HS-5 (cell line): Measurements from ENCODE around the gene NUS1.
"Not testable (repeated sequence)": the region's sequence is repeated elsewhere in the genome, so short reads cannot be mapped to it uniquely, and the experiment has no call there.

ENCODE experiments used
- DNase-seq: peaks from one replicate; pipeline ENCODE4 v3.0.0-alpha.2; 2012; ENCODE audit warnings: low read depth

NUS1 gene

DNA sequence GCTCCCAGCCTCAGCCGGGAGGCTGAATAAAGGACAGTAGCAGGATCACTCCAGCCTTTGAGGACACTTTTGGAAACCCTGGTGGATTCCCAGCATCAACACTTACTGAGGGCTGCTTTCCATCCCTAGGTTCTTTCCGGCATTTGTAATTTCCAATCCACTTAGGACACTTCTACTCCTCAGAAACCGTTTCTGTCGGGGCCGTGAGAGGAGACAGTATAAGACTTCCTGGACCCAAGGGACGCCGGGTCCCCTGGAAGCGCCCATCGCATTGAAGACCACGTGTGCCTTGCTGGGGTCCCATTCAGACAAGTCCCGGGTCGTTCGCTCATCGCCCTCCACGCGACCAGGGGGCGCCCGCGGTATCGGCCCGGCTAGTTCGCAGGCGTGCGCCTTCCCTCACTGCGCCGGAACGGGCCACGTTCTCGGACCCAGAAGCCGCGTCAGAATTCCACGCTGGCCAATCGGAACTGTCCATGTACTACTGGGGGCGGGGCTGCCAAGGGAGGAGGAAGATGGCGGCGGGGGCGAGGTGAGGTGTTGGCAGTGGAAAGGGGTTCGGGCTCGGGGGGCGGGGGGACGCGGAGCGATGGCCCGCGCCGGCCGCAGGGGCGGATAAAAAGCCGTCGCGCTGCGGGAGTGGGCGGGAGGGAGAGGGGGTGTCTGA is at the start of gene NUS1:
Gene NUS1 (plus strand): TSS at position 479 of the 667 bp plus-strand sequence. CDS start 202 bp downstream, outside the sequence.
- peak; percentile 85 for DNase-seq

DNA sequence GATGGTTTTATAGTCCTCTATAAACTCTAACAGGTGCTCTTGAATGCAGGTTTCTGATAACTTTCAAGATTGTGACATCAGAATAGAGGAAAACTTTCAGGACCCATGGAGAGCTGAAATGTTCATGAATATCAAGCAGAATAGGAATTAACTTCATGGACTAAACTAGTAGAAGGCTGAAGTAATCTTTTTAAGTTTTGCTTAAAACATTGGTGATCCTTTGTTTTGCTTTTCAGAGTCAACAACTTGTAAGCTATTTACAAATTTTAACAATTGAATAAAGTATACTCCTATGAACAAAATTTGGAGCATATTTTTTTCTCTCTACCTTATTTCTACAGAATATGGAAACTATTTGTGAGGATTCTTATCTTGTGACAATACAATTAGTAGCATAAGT is 47.7 kb upstream of the NUS1 start:
- no peak for DNase-seq

DNA sequence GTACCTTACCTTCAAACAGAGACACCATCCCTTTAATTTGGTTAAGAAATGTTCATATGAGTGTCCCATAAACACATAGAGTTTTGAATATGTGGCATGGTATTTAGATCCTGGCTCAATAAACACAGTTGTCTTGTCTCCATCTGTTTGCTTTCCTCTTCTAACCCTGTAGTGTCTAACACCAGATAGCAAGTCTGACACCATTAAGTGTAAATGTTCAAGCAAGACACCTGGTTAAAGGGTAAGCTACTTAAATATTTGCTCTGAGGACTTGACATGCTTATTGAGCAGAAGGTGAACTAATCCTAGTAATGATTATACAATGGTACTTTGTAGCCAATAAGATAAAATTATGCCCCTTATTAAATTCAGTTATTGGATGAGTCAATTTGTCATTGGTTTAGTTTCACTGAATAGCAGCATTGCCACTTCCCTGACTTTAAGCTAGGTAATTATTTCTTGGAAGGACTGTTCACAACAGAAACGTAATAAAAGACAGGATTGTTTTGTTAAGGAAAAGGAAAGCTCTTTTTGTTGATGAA is 46.1 kb upstream of the NUS1 start:
- no peak for DNase-seq

DNA sequence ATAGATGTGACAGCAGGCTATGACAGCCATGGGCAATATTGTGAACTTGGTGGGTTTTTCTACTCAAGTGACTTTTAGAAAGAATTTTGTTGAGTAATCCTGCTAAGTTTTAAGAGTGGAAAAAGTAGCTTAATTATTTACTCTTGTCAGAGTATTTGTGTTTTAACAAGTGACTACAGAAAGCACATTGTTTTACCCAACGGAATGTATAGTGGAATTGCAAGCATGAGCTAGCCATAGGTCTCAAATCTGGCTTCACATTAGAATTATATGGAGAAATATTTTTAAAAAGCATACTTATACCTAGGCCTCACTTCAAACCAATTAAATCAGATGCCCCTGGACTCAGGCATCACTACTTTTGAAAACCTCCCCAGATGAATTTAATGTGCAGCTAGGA is 37.5 kb upstream of the NUS1 start:
- DNase-seq = no peak

DNA sequence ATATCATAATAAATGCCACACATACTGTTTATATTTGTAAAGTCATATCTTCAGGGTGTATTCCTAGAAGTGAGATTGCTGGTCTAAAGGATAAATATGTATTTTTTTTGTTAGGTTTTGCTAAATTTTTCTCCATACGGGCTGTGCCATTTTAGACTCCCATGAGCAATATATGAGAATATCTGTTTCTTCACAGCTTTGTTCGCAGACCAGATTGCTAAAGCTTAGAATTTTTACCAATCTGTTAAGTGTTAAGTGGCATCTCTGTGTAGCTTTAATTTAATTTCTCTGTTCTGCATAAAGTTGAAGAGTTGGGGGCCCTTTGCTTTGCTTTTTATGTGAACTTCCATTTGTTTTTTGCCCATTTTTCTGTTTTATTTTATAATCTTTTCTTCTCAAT is 32.3 kb upstream of the NUS1 start:
- no peak for DNase-seq

DNA sequence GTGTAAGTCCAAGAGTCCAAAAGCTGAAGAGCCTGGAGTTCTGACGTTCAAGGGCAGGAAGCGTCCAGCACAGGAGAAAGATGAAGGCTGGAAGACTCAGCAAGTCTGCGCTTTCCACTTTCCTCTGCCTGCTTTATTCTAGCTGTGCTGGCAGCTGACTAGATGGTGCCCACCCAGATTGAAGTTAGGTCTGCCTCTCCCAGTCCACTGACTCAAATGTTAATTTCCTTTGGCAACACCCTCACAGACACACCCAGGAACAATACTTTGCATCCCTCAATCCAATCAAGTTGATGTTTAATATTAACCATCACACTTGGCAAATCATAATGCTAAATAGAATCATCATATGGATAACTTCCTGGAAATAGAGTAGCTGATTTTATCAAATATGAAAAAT is 23.3 kb upstream of the NUS1 start:
- DNase-seq = not testable (repeated sequence)

DNA sequence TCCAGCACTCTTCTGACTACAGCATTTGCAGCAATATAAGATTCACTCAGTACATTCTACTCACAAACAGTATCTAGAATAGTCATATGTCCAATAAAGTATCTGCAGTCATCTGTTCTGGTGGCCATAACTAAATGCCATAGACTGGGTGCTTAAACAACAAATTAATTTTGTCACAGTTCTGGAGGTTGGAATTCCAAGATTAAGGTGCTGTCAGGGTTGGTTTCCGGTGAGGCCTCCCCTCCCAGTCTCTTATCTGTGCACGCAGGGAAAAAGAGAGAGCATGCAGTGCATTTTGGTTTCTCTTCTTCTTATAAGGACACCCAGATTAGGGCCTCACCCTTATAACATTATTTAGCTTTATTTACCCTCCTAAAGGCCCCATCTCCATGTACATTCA is 21.3 kb upstream of the NUS1 start:
- no peak for DNase-seq

DNA sequence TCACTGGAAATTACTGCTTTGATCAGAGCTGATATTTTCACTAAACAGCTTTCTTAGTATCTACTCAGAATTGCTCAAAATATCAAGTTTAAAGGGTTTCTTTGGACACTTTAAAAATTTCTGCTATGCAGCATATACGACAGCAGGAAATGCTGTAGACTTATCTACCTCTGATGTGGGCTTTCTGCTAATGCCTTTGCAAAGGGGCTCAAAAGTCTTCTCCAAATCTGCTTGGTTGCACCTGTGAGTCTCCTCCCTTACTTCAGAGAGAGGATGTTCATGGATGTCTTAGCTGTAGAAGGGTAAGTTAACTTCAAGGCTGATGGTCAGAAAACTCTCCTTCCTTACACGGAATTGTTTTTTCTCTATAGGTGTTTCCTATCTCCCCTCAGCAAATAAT is 19.9 kb upstream of the NUS1 start:
- no peak for DNase-seq

DNA sequence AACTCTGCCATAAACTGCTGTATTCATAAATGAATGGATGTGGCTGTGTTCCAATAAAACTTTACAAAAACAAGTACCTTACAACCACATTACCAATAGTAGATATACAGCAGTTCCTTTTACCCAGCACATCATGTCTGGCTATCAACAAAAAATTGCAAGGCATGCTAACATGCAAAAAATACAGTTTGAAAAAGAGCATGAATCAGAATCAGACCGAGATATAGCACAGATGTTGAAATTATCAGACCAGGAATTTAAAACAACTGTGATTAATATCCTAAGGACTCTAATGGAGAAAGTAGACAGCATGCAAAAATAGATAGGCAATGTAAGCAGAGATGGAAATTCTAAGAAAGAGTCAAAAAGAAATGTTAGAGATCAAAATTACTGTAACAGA is 8.4 kb upstream of the NUS1 start:
- DNase-seq = no peak

DNA sequence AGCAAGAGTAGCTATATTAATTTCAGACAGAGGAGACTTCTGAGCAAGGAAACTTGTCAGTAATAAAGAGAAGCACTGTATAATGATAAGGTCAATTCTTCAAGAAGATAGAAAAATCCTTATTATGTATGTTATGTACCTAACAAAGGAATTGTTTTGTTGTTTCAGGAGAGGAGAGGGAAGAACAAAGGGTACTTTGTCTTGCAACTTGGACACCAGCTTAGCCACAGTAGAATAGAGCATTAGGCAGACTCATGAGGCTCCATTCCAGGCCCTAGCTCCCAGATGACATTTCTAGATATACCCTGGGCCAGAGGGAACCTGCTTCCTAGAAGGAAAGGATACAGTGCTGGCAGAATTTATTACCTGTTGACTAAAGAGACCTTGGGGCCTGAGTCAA is 6.5 kb upstream of the NUS1 start:
- DNase-seq = no peak

DNA sequence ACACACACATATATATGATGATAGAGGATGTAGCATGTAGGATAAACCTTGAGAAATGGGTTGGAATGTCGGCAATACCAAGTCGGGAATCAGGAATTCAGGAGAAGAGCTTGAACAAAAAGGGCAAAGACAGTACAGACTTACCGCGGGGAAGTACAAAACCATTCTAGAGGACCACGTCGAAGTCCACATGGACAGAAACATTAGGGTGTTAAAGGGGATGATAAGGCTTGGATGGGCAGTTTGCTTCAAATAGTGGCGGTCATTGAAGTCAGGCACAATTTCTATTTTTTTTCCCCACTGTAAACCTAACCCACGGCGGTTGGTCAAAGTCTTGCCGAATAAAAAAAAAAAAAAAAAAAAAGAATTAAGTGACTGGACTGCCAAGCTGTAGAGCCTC is 766 bp upstream of the NUS1 start:
- no peak for DNase-seq

DNA sequence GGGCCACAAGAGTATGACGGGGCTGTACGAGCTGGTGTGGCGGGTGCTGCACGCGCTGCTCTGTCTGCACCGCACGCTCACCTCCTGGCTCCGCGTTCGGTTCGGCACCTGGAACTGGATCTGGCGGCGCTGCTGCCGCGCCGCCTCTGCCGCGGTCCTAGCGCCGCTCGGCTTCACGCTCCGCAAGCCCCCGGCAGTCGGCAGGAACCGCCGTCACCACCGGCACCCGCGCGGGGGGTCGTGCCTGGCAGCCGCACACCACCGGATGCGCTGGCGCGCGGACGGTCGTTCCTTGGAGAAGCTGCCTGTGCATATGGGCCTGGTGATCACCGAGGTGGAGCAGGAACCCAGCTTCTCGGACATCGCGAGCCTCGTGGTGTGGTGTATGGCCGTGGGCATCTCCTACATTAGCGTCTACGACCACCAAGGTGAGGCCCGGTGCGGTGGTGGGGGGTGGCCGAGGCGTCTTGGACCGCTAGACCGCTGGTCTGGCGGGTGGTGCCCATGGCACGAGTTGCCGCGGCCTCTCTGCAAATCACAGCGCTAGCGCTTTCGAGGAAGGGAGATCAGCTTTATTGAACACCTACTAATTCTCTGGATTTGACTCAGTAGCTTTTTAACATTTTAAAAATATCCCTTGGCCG is 511 bp downstream of the NUS1 start:
- not testable (repeated sequence) for DNase-seq

DNA sequence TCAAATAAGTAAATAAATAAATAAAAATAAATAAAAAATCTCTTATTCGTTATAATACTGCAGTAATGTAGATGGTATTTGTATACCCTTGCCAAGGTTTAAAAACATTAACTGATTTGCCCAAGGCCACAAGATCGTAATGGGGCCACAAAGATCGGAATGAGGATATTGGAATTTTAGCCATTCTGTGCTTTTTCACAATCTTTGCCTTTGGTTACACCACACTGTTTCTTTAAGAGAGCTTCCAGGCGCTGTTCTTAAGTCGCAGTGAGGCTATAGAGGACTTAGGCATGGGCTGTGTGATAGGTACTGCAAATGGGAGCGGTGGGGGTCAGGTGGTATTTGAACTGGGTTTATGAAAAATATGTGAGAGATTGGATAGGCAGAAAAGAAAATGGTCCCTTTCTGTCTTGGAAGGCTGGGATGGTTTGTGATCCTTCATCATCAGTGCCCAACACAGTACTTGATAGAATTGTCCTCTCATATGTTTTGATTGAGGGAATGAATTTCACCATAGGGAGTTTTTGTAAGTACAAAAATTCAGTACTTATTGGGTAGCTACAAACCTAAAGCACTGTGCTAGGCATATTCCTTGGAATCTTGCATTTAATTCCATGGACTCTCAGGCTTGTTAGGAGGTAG is 1.4 kb downstream of the NUS1 start:
- no peak for DNase-seq

DNA sequence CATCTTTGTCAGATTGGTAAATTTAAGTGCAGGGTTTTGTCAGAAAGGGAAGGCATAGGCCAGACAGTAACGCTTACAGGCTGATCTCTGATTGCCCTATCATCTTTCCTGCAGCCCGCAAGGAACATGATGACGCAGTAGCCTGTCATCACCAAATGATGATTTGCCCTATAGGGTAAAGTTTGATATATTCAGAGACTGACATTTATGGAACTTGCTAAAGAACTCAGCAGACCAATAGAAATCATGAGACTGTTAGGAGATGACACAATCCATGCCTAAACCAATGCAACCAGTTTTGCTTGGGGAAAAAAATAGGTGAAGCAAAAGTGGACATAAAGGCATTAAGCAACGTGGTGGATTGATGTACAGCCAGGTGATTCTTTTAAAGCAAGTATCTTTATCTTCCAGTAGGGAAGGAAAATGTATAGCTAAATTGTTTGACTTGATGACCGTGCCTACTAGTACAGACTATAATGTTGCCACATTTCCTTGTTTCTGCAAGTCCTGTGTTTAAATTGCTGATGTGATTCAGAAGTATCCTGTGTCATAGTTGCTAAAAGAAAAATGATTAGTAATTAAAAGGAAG is 2.4 kb downstream of the NUS1 start:
- DNase-seq = peak; percentile 34

DNA sequence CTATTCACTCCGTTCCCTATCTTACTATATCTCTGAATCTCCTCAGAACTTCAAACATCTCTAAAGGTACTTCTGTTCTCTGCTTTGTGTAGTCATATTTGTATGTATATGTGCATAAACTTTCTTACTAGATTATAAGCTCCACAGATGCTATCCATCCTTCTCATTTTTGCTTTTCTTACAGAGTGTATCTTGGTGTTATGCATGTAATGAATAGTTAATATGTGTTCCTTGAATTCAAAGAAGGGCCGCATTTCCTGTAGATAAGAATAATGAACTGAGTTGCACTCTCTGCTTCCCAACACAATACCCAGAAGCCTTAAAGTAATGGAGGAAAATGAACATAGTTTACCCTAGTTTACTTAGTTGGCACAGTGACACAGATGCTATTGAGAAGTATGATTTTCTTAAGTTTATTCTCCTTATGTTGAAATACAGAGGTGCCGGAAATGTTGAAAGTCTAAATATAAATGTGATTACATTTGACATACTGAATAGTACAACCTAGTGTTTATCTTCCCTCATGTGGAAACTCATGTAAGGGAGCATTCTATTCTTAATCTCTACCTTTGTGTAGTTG is 6.0 kb downstream of the NUS1 start:
- DNase-seq = no peak

DNA sequence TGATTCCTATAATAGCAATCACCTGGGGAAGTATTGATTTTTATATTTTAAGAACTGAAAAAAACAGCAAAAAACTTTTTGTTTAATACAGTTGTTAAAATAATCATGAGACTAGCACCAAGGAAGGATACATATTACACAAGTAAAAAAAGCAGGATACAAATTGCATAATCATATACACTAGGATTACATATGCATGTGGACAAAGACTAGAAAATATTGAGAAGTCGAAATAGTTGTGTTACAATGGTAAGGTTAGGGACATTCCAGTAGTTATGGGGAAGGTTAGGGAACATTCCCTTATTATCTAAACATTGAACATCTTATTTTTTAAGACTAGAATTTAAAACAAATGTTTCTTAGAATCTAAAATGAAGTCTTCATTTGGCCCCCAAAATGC is 9.5 kb downstream of the NUS1 start:
- DNase-seq = no peak

DNA sequence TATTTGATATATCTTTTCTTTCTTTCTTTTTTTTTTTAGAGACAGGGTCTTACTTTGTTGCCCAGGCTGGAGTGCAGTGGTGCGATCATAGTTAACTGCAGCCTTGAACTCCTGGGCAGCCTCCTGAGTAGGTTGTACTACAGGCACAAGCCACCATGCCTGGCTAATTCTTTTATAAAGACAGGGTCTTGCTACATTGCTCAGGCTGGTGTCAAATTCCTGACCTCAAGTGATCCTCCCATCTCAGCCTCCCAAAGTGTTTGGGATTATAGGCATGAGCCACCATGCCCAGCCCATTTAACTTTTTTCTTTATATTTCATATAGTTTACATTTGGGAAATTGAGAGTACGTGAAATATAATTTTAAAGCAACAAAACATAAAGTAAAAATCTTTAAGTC is 10.1 kb downstream of the NUS1 start:
- no peak for DNase-seq

DNA sequence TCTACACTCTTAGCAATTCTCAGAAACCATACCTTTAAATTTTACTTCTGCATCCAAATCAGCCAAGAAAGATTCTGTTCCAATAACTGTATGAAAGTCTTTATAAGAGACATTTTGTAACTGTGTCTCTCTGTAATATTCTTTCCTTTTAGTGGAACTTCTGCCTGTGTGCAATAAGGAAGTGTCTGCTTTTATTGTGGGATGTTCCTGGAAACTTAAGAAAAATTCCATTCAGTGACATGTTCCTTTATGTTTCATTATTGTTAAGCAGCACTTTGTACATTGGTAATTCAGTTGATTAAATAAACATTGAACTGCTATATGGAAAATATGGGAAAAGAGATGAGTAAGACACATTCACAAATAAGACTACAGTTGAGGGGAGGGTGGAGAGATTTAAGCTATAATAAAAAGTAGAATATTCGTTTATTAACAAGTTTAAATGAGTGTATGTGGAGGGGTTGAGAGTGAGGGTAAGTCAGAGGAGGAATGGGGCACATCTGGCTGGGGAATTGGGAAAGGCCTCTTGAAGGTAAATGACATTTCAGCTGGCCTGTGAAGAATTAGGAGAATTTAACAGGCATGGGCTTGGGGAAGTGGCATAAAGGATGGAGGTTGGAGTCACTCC is 11.9 kb downstream of the NUS1 start:
- DNase-seq = no peak

DNA sequence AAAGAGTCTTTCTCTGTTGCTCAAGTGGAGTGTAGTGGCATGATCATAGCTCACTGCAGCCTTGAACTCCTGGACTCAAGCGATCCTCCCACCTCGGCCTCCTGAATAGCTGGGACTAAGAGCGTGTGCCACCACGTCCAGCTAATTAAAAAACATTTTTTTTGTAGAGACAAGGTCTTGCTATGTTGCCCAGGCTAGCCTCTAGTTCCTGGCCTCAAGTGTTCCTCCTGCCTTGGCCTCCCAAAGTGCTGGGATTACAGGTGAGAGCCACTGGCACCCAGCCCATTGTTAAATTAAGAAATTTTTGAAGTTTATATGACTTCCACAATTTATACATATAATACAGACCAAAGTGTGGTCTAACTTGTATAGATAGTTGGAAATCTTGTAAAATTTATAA is 14.3 kb downstream of the NUS1 start:
- DNase-seq = not testable (repeated sequence)

DNA sequence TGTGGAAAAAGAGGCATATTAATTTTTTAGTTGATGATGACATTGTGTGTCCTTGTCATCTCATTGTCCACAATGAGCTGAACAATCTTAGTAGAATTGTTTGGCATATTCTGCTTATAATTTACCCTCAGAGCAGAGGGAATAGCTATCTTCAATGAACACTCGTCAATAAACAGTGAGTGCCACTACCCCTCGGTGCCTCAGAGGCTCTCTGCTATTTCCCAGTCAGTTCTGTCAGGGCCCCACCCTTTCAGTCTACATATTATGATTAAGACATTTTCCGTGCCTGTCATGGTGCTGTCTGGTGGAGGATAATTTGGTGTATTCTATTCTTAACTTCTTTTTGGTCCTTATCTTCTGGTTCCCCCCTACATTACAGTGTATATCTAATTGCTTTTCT is 31.2 kb downstream of the NUS1 start:
- no peak for DNase-seq

DNA sequence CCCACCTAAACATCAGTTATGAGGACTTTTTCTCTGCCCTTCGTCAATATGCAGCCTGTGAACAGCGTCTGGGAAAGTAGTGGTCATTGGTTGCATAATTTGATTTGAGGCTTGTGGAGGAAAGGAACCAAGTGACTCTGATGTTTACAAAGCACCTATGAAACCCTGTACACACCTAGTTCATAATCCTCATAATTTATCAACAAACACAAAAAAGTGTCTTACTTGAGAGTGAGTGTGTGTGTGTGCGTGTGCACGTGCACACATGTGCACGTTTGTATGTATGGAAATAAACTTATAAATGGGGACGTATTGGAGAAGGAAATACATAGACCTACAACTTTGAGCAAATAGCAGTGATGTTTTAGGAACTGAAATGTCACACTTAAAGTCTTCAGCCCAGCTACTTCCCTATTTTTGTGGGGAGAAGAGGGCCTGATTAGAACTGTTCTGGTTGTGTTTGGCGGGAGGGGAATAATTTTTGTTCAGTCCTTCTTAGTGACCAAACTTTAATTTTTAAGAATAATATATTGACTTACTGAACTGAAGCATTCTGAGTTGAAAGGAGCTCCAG is 31.8 kb downstream of the NUS1 start:
- DNase-seq = not testable (repeated sequence)

DNA sequence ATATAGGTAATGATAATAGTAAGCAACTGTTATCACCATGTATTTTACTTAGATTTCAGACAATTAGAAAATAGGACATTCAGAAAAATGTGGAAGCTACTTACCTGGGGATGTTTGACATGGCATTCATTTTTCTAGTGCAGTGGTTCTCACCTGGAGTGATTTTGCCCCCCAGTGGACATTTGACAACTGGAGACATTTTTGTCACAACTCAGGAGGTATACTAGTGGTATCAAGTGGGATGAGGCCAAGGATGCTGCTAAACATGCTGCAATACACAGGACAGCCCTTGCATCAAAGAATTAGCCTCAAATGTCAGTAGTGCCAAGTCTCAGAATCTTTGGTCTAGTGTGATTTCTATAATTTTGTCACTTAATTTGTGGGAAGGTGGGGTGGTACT is 36.1 kb downstream of the NUS1 start:
- DNase-seq = no peak
